Measurements from ENCODE around the gene SCGB1D2. TPM values are rescaled to one million over a fixed set of nuclear protein-coding genes. Genes with fewer than 3 reads are reported as not detected.

Gene SCGB1D2
- total RNA-seq, 2 experiments from 2014 or later = not detected

DNA sequence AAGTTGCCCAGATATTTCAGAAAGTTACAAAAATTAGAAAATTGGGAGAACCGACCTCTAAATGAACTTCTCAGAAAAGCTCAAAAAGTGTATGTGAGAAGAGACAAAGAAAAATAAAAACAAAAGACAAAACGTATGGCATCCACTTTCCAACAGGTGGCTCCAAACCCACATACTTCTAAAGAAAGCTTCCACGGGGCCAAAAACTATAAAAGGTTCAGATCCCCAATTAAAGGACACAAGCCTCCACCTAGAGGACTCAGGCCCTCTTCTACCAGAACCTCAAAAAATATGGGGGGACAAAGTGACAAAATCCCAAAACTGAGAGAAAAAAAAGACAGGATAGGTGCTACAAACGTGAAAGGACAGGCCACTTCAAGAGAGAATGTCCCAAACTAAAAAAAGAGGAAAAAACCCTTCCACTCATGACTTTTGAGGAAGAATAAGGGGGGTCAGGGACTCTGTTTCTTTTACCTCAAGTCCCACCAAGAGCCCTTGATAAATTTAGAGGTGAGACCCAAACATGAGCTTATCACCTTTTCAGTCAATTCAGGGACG, 24.8 kb upstream of the SCGB1D2 start:
- TF ChIP-seq, protein P1, sequence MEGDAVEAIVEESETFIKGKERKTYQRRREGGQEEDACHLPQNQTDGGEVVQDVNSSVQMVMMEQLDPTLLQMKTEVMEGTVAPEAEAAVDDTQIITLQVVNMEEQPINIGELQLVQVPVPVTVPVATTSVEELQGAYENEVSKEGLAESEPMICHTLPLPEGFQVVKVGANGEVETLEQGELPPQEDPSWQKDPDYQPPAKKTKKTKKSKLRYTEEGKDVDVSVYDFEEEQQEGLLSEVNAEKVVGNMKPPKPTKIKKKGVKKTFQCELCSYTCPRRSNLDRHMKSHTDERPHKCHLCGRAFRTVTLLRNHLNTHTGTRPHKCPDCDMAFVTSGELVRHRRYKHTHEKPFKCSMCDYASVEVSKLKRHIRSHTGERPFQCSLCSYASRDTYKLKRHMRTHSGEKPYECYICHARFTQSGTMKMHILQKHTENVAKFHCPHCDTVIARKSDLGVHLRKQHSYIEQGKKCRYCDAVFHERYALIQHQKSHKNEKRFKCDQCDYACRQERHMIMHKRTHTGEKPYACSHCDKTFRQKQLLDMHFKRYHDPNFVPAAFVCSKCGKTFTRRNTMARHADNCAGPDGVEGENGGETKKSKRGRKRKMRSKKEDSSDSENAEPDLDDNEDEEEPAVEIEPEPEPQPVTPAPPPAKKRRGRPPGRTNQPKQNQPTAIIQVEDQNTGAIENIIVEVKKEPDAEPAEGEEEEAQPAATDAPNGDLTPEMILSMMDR (IDR thresholded peaks at IDR 0.05) = peak; percentile 53
- H3K27ac Mint-ChIP-seq = no peak overlapping the region
- no peaks in the 10 kb centered on the region for H3K36me3 Mint-ChIP-seq (ENCODE audit: low read depth)
- no peak for DNase-seq
- no peak for ATAC-seq
- peaks cover 10% of the 10 kb centered on the region for H3K9me3 Mint-ChIP-seq
- no peaks in the 10 kb centered on the region for H3K4me1 Mint-ChIP-seq (ENCODE audit: low read depth)
- intact Hi-C loops (cut with micrococcal nuclease) = no loop called here
- ChIA-PET CTCF (interaction anchor here (0.7 to 1.7 kb wide), 13 partner anchors 11 to 161 kb away, joined by 3 to 9 read pairs (median 3); partner anchors contain the start of gene SCGB1D2), POLR2A (no interaction called here)
- H3K4me3 Mint-ChIP-seq = no peak overlapping the region
- peaks cover 2% of the 10 kb centered on the region for H3K27me3 Mint-ChIP-seq

DNA sequence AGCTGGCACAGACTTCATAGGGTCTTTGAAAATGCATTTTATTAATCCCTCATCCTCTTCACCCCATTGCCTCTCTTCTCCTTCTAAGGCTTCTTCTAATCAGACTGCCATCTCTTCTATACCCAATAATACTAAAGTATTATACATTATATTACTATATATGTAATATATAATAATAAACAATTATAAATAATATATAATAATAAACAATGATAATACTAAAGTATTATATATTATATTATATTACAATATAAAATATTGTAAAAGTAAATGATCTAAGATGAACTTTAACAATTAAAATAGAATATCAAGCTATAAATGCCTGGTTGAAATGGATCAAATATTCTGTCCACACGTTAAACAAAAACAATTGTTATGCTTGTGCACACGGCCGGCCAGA, 20.5 kb upstream of the SCGB1D2 start:
- no peak for ATAC-seq
- H3K36me3 Mint-ChIP-seq (ENCODE audit: low read depth) = no peaks in the 10 kb centered on the region
- CTCF ChIA-PET = interaction anchor here (1.1 to 3.8 kb wide), 2 partner anchors 50 to 89 kb away, joined by 4 to 10 read pairs; no protein-coding TSS in a partner anchor

DNA sequence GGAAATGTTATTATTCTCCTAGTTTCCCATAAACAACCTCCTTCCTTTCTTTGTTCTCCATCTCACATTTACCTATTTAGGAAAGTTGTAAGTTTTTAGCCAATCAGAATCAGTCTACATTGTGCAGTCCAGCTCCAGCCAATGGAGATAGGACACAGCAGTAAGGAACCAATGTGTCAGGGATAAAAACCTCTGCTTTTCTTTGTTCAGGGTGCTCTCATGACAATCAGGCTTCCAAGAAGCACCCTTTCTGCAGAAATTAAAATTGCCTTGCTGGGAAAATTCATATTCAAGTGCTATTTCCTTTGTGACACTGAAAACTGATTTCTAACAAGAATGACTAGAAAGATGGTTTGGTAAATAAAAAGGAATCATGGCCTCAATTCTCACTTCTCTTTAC, 18.9 kb upstream of the SCGB1D2 start:
- Mint-ChIP-seq H3K27me3 (no peaks in the 10 kb centered on the region), H3K4me3 (no peak overlapping the region), H3K9me3 (peaks cover 35% of the 10 kb centered on the region), H3K4me1 (ENCODE audit: low read depth) (no peaks in the 10 kb centered on the region), H3K36me3 (ENCODE audit: low read depth) (no peaks in the 10 kb centered on the region), H3K27ac (no peak overlapping the region)
- intact Hi-C loops (cut with micrococcal nuclease) = no loop called here
- DNase-seq (no peak), ATAC-seq (no peak)
- POLR2A ChIA-PET = no interaction called here
- TF ChIP-seq, protein P1 (IDR thresholded peaks at IDR 0.05) = no peak
- CTCF ChIA-PET = interaction anchor here (1.3 kb wide), 1 partner anchor 88 kb away, joined by 4 read pairs; no protein-coding TSS in a partner anchor

More for the DNA sequence above, 20.5 kb upstream of the SCGB1D2 start:
- no peak overlapping the region for H3K4me3 Mint-ChIP-seq
- intact Hi-C loops (cut with micrococcal nuclease) = no loop called here
- no peak for DNase-seq
- peaks cover 35% of the 10 kb centered on the region for H3K9me3 Mint-ChIP-seq
- POLR2A ChIA-PET = no interaction called here
- H3K4me1 Mint-ChIP-seq (ENCODE audit: low read depth) = no peaks in the 10 kb centered on the region
- no peaks in the 10 kb centered on the region for H3K27me3 Mint-ChIP-seq
- TF ChIP-seq, protein P1 (IDR thresholded peaks at IDR 0.05) = no peak
- no peak overlapping the region for H3K27ac Mint-ChIP-seq

DNA sequence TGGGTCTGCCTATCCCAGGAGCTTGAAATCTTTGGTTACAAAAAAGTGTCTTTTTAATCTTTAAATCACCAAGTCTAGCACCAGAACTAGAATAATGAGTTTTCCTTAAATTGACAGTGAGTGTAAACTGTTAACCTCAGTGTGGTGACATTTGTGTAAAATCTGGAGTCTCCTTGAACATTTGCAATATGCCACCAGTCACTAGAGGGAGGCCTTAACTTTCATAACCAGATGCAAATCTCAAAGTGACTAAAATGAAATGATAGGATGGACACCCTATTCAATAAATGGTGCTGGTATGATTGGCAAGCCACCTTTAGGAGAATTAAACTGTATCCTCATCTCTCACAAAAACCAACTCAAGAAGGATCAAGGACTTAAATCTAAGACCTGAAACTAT, 8.3 kb upstream of the SCGB1D2 start:
- Mint-ChIP-seq H3K36me3 (ENCODE audit: low read depth) (no peaks in the 10 kb centered on the region), H3K9me3 (no peaks in the 10 kb centered on the region), H3K27me3 (peaks cover 29% of the 10 kb centered on the region), H3K4me1 (ENCODE audit: low read depth) (no peaks in the 10 kb centered on the region), H3K27ac (no peak overlapping the region), H3K4me3 (no peak overlapping the region)
- no peak for ATAC-seq
- POLR2A ChIA-PET = interaction anchor here (1.0 kb wide), 1 partner anchor 9 kb away, joined by 3 read pairs; no protein-coding TSS in a partner anchor
- TF ChIP-seq, protein P1 (IDR thresholded peaks at IDR 0.05) = no peak
- CTCF ChIA-PET = interaction anchor here (1.2 to 3.4 kb wide), 2 partner anchors 75 to 78 kb away, joined by 3 to 11 read pairs; no protein-coding TSS in a partner anchor
- intact Hi-C loops (cut with micrococcal nuclease) = no loop called here
- DNase-seq = no peak

DNA sequence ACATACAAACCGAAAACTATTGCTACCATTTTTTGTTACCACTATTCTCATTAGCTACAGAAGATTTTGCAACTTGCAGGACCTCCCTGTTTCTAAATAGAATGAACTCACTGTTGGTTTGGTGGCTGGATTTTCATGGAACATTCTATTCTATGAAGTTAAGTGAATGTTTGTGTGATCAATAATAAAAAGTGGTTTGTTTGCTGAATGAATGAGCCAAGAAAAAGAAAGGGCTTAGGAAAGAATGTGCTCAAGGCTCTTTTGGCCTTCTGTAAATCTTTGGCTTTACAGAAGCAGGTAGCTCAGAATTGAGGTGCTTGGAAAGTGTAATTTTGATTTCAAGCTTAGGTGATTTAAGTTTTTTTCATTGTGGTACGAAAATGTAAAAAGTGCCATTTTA, 5.9 kb upstream of the SCGB1D2 start:
- CTCF ChIA-PET = interaction anchor here (1.1 to 3.4 kb wide), 3 partner anchors 19 to 307 kb away, joined by 3 to 11 read pairs (median 4); no protein-coding TSS in a partner anchor
- H3K4me1 Mint-ChIP-seq (ENCODE audit: low read depth) = no peaks in the 10 kb centered on the region
- H3K9me3 Mint-ChIP-seq = no peaks in the 10 kb centered on the region
- intact Hi-C loops (cut with micrococcal nuclease) = no loop called here
- H3K27ac Mint-ChIP-seq = no peak overlapping the region
- DNase-seq (no peak), ATAC-seq (no peak)
- peaks cover 33% of the 10 kb centered on the region for H3K27me3 Mint-ChIP-seq
- H3K4me3 Mint-ChIP-seq = no peak overlapping the region
- H3K36me3 Mint-ChIP-seq (ENCODE audit: low read depth) = no peaks in the 10 kb centered on the region
- TF ChIP-seq, protein P1 (IDR thresholded peaks at IDR 0.05) = no peak
- POLR2A ChIA-PET = interaction anchor here (0.6 kb wide), 1 partner anchor 33 kb away, joined by 3 read pairs; no protein-coding TSS in a partner anchor

All from activated CD8-positive, alpha-beta T cell treated with anti-CD3 and anti-CD28 coated beads for 36 hours (primary cell).